ENCODE measurements around the gene PYROXD2.

DNA sequence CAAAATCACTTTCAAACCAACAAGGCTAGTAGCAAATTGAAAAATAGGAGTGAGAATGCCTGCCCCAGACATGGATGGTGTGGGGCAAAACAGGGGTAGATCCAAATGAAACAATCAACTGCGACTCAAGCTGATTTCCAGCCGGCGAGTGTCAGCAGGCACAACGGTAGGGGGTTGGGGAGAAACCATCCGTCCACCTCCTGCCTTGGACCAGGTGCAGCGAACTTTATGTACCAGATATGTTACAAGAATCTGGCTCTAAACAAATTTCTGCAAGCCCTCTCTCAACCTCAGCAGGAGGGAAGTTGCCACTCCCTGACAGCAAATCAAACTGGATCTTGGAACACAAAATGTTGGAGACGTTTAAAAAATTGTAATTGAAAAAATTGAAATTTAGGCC, 45.2 kb downstream of the PYROXD2 start:
- TF ChIP-seq, protein P1, sequence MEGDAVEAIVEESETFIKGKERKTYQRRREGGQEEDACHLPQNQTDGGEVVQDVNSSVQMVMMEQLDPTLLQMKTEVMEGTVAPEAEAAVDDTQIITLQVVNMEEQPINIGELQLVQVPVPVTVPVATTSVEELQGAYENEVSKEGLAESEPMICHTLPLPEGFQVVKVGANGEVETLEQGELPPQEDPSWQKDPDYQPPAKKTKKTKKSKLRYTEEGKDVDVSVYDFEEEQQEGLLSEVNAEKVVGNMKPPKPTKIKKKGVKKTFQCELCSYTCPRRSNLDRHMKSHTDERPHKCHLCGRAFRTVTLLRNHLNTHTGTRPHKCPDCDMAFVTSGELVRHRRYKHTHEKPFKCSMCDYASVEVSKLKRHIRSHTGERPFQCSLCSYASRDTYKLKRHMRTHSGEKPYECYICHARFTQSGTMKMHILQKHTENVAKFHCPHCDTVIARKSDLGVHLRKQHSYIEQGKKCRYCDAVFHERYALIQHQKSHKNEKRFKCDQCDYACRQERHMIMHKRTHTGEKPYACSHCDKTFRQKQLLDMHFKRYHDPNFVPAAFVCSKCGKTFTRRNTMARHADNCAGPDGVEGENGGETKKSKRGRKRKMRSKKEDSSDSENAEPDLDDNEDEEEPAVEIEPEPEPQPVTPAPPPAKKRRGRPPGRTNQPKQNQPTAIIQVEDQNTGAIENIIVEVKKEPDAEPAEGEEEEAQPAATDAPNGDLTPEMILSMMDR (IDR thresholded peaks at IDR 0.05) = no peak
- no peak for TF ChIP-seq POLR2A (IDR thresholded peaks at IDR 0.05)
